GM21367 (cell line): Measurements from ENCODE around the gene TCP11L1.
"Not testable (repeated sequence)": the region's sequence is repeated elsewhere in the genome, so short reads cannot be mapped to it uniquely, and the experiment has no call there.

Experiments
- ATAC-seq: cut with Tn5 transposase; IDR thresholded peaks from one replicate; pipeline ENCODE4 v1.9.1; 2021; ENCODE audit not compliant: unreplicated experiment

TCP11L1 gene

GRCh38 chr11:33065445-33066178, 26.2 kb downstream of the TCP11L1 start:
- no peak for ATAC-seq

GRCh38 chr11:33067294-33067693, 27.9 kb downstream of the TCP11L1 start:
- no peak for ATAC-seq

GRCh38 chr11:33068611-33069340, 29.4 kb downstream of the TCP11L1 start:
- ATAC-seq = no peak

- ATAC-seq = no peak
Observed at GRCh38 chr11:33072465-33072864, 33.1 kb downstream of the TCP11L1 start.

GRCh38 chr11:33083918-33084317, 44.5 kb downstream of the TCP11L1 start:
- no peak for ATAC-seq

- no peak for ATAC-seq
Observed at GRCh38 chr11:33086017-33086416, 46.6 kb downstream of the TCP11L1 start.

DNA sequence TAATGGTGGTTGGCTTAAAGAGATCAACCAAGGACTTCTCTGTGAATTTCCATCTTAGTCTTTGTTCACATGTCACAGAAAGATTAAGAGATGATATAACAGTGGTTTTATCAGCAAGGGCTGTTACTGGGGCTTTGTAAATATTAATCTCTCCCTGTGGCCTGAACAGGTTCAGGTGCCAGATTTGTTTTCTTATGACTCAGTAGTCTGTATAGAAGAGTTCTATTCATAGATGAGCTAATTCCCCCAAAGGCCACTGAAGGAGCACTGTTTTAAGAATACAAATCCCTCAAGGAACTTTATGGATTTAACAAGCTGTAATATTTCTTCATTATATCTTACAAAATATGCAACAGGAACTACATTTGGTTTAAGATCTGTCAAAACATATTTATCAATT, 50.4 kb downstream of the TCP11L1 start:
- no peak for ATAC-seq

- no peak for ATAC-seq
Observed at GRCh38 chr11:33094157-33094556, 54.8 kb downstream of the TCP11L1 start.

DNA sequence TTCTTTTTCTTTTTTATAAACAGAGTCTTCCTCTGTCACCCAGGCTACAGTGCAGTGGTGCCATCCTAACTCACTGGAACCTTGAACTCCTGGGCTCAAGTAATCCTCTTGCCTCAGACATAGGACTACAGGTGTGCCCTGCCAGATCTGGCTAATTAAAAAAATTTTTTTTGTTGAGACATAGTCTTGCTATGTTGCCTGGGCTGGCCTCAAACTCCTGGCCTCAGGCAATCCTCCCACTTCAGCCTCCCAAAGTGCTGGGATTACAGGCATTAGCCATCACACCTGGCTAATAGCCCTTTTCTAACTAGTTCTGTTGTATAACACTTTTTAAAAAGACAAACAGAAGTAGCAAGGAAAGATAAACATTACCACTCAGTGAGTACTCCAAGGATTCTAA, 64.5 kb downstream of the TCP11L1 start:
- ATAC-seq = no peak

- ATAC-seq = no peak
Observed at GRCh38 chr11:33109294-33109895, 70.0 kb downstream of the TCP11L1 start.

DNA sequence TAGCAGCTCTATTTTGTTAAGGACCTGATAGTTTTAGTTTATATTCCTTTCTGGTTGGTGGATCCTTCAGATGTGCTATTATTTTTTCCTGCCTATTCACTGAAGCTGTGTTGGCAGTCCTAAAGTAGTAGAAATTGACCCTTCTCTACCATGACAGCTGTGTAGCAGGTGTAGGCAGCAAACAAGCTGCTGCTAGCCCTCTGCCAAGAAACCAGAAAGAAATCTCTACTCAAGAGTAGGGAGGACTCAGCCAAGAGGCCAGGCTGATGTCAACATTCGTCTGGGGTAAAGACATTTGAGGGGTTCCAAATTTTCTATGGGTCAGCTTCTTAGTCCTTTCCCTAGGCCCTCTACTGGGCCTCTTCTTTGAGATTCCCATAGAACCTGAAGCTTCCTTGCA, 70.7 kb downstream of the TCP11L1 start:
- no peak for ATAC-seq

DNA sequence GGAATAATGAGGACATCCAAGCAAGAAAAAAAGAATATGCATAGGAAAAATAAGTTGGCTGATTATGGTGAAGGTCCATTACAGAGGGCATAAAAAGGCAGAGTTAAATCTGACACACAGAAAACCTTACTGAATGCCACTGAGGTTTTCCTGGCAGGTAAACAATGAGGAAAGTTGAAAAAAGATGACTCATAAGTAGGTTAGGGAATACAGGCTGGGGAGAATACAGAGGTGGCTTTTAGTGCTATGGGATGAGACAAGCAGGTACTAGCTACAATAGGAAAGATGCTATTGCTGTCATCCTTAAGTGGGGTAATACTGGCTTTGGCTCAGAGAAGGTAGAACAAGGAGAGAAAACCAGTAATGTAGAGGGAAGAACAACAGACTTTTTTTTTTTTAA, 77.2 kb downstream of the TCP11L1 start:
- ATAC-seq = no peak

GRCh38 chr11:33122696-33123095, 83.3 kb downstream of the TCP11L1 start:
- not testable (repeated sequence) for ATAC-seq
